HepG2 (cell line): ENCODE data around the gene TCEA3. TPM values are rescaled to one million over a fixed set of nuclear protein-coding genes. Genes with fewer than 3 reads are reported as not detected.

Experiments used
- DNMT1 ChIP-seq: sonication (generic); formaldehyde crosslinking; IDR thresholded peaks from 2 replicates; pipeline ENCODE4 v1.5.1; 2020; ENCODE audit warnings: mild to moderate bottlenecking, missing genetic modification reagents
- GATAD2A ChIP-seq: IDR thresholded peaks from 2 replicates; pipeline ENCODE4 v1.6.1; 2016
- KIAA2018 ChIP-seq: sonication (generic); formaldehyde crosslinking; IDR thresholded peaks from 2 replicates; pipeline ENCODE4 v1.5.0; 2020; ENCODE audit warnings: mild to moderate bottlenecking, missing genetic modification reagents, borderline replicate concordance
- MYC ChIP-seq: sonication (generic); formaldehyde crosslinking; IDR thresholded peaks from 2 replicates; pipeline ENCODE4 v1.9.0; 2021; ENCODE audit warnings: missing genetic modification reagents, borderline replicate concordance
- PRDM10 ChIP-seq: sonication (generic); formaldehyde crosslinking; IDR thresholded peaks from 2 replicates; pipeline ENCODE4 v1.4.0; 2020; ENCODE audit warnings: low read depth, missing genetic modification reagents
- SRSF4 ChIP-seq: fragments of 200-400 bp; formaldehyde crosslinking; IDR thresholded peaks from one replicate; pipeline ENCODE4 v1.6.1; 2018; ENCODE audit warnings: mild to moderate bottlenecking, low read depth, low read length, moderate library complexity; ENCODE audit not compliant: poor library complexity, severe bottlenecking
- ZNF770 ChIP-seq: sonication (generic); formaldehyde crosslinking; IDR thresholded peaks from 2 replicates; pipeline ENCODE4 v1.5.0; 2020; ENCODE audit warnings: mild to moderate bottlenecking, missing genetic modification reagents
- polyA plus RNA-seq, 8 experiments: library from polyadenylated mRNA; depleted of rRNA in 3 of 8; stranded (reverse) in 7 of 8; unstranded in 1 of 8; fragments of >200 nt; fragmentation: Illumina TruSeq in 4 of 8; extraction: Trizol in 4 of 8; gene quantifications; 2 replicates each; pipeline versions ENCODE4 v1.2.1 to v1.2.3, GENCODE V29; 2011 to 2016; ENCODE audit warnings: low read depth in 4 of 8, missing spikeins in 1 of 8, mixed read lengths in 1 of 8; ENCODE audit not compliant: insufficient read depth in 1 of 8
- total RNA-seq, 5 experiments: library from RNA; depleted of rRNA; stranded (reverse); fragments of >200 nt; fragmentation: Illumina TruSeq; extraction: Trizol; gene quantifications; 2 replicates each; pipeline ENCODE4 v1.2.3, GENCODE V29; 2016; ENCODE audit warnings: low read depth in 1 of 5
- TF ChIP-seq, protein P1 (sequence below): sonication (generic); formaldehyde crosslinking; IDR thresholded peaks from 2 replicates; pipeline ENCODE4 v1.4.0; 2020; ENCODE audit warnings: missing genetic modification reagents

The TCEA3 gene
- total and polyA plus RNA-seq, 2 of the 13 experiments (the other 11 are each of a cell fraction or from before 2014, with no cell fraction given) = 55.5 to 84.6 TPM

GRCh38 chr1:23367791-23368561 lies 56.6 kb downstream of the TCEA3 start (continued):
- no peak for TF ChIP-seq KIAA2018
- no peak for TF ChIP-seq PRDM10 (CRISPR knock-in tag)
- TF ChIP-seq, protein P1, sequence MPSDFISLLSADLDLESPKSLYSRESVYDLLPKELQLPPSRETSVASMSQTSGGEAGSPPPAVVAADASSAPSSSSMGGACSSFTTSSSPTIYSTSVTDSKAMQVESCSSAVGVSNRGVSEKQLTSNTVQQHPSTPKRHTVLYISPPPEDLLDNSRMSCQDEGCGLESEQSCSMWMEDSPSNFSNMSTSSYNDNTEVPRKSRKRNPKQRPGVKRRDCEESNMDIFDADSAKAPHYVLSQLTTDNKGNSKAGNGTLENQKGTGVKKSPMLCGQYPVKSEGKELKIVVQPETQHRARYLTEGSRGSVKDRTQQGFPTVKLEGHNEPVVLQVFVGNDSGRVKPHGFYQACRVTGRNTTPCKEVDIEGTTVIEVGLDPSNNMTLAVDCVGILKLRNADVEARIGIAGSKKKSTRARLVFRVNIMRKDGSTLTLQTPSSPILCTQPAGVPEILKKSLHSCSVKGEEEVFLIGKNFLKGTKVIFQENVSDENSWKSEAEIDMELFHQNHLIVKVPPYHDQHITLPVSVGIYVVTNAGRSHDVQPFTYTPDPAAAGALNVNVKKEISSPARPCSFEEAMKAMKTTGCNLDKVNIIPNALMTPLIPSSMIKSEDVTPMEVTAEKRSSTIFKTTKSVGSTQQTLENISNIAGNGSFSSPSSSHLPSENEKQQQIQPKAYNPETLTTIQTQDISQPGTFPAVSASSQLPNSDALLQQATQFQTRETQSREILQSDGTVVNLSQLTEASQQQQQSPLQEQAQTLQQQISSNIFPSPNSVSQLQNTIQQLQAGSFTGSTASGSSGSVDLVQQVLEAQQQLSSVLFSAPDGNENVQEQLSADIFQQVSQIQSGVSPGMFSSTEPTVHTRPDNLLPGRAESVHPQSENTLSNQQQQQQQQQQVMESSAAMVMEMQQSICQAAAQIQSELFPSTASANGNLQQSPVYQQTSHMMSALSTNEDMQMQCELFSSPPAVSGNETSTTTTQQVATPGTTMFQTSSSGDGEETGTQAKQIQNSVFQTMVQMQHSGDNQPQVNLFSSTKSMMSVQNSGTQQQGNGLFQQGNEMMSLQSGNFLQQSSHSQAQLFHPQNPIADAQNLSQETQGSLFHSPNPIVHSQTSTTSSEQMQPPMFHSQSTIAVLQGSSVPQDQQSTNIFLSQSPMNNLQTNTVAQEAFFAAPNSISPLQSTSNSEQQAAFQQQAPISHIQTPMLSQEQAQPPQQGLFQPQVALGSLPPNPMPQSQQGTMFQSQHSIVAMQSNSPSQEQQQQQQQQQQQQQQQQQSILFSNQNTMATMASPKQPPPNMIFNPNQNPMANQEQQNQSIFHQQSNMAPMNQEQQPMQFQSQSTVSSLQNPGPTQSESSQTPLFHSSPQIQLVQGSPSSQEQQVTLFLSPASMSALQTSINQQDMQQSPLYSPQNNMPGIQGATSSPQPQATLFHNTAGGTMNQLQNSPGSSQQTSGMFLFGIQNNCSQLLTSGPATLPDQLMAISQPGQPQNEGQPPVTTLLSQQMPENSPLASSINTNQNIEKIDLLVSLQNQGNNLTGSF (CRISPR knock-in tag) = no peak
- TF ChIP-seq DNMT1 (CRISPR knock-in tag) = no peak
- peak; percentile 64 for TF ChIP-seq MYC (CRISPR knock-in tag)
- TF ChIP-seq SRSF4 = no peak
- TF ChIP-seq ZNF770 (CRISPR knock-in tag) = no peak
- TF ChIP-seq GATAD2A = peak; percentile 65
